ENCODE results near the gene TBX18.

- no peak for TF ChIP-seq POLR2AphosphoS5 (IDR thresholded peaks at IDR 0.05; ENCODE audit: borderline replicate concordance, low read depth, low read length)
- TF ChIP-seq FOXP2 (optimal IDR thresholded peaks at IDR 0.05; ENCODE audit: control extremely low read depth, extremely low read length, insufficient read depth), result no peak
- TF ChIP-seq EZH2 (IDR thresholded peaks at IDR 0.05), result no peak
Observed at GRCh38 chr6:84731901-84732300, 32.5 kb downstream of the TBX18 start.
